Measurements from ENCODE around the gene PTPRN2. TPM values are rescaled to one million over a fixed set of nuclear protein-coding genes. Genes with fewer than 3 reads are reported as not detected.

PTPRN2 gene
- total and polyA plus RNA-seq, 2 of the 13 experiments (the other 11 are each of a cell fraction or from before 2014, with no cell fraction given): 2.5 to 24.2 TPM

- in situ Hi-C loops (cut with HindIII; ENCODE audit: extremely low pct_ligation_motif_present, low pct_unique_long_range_greater_than_20kb) (no loop called here), intact Hi-C loops (cut with micrococcal nuclease; ENCODE audit: unreplicated experiment) (no loop called here)
- no peaks in the 10 kb centered on the region for H3K36me3 ChIP-seq (replicated peaks in 1 of 2; ENCODE audit: control insufficient read depth in 1 of 2, insufficient read depth in 2 of 2, low read length in 2 of 2)
- no peaks in the 10 kb centered on the region for H3K79me2 ChIP-seq (ENCODE audit: insufficient read depth, low read length)
- BruUV-seq (replicated peaks): no TSS peak
- POLR2A ChIA-PET: no interaction called here
- DNase-seq (ENCODE audit: low spot score) (no peak), FAIRE-seq (no peak), ATAC-seq (no peak)
- no peak overlapping the region for H3K27ac ChIP-seq (ENCODE audit: extremely low read length, insufficient read depth, low read length)
- no peaks in the 10 kb centered on the region for H4K20me1 ChIP-seq (ENCODE audit: insufficient read depth, low read length)
- no peak overlapping the region for H3K9ac ChIP-seq (ENCODE audit: insufficient read depth, low read depth, low read length)
- H3K9me3 ChIP-seq (ENCODE audit: low read length): no peaks in the 10 kb centered on the region
- no peak overlapping the region for H3K4me3 ChIP-seq (replicated peaks in 1 of 3; ENCODE audit: insufficient read depth in 1 of 3, low read depth in 2 of 3, low read length in 3 of 3)
- H2AFZ ChIP-seq (ENCODE audit: low read length): no peak overlapping the region
- TF ChIP-seq RFX5 (IDR thresholded peaks at IDR 0.05; ENCODE audit: low read depth, low read length) (peak; percentile 51; the same call in 1 of the 2 replicates), ZFYVE20 (CRISPR knock-in tag; IDR thresholded peaks at IDR 0.05; ENCODE audit: borderline replicate concordance, low read depth) (no peak), ZMYM3 (CRISPR knock-in tag; IDR thresholded peaks at IDR 0.05) (no peak), ZNF230 (CRISPR knock-in tag; IDR thresholded peaks at IDR 0.05) (no peak)
- TF ChIP-seq, protein P1, sequence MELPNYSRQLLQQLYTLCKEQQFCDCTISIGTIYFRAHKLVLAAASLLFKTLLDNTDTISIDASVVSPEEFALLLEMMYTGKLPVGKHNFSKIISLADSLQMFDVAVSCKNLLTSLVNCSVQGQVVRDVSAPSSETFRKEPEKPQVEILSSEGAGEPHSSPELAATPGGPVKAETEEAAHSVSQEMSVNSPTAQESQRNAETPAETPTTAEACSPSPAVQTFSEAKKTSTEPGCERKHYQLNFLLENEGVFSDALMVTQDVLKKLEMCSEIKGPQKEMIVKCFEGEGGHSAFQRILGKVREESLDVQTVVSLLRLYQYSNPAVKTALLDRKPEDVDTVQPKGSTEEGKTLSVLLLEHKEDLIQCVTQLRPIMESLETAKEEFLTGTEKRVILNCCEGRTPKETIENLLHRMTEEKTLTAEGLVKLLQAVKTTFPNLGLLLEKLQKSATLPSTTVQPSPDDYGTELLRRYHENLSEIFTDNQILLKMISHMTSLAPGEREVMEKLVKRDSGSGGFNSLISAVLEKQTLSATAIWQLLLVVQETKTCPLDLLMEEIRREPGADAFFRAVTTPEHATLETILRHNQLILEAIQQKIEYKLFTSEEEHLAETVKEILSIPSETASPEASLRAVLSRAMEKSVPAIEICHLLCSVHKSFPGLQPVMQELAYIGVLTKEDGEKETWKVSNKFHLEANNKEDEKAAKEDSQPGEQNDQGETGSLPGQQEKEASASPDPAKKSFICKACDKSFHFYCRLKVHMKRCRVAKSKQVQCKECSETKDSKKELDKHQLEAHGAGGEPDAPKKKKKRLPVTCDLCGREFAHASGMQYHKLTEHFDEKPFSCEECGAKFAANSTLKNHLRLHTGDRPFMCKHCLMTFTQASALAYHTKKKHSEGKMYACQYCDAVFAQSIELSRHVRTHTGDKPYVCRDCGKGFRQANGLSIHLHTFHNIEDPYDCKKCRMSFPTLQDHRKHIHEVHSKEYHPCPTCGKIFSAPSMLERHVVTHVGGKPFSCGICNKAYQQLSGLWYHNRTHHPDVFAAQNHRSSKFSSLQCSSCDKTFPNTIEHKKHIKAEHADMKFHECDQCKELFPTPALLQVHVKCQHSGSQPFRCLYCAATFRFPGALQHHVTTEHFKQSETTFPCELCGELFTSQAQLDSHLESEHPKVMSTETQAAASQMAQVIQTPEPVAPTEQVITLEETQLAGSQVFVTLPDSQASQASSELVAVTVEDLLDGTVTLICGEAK (IDR thresholded peaks at IDR 0.05): no peak
- TF ChIP-seq, protein P1 (CRISPR knock-in tag; IDR thresholded peaks at IDR 0.05): no peak
- H3K4me2 ChIP-seq (ENCODE audit: low read depth, low read length): no peak overlapping the region
- 92% methylated on average over 16 of the region's 18 CpGs for WGBS (ENCODE audit: low lambda C conversion rate)
- peaks cover 50% of the 10 kb centered on the region for H3K4me1 ChIP-seq (ENCODE audit: insufficient read depth, low read length)
- peaks cover 3 to 9% of the 10 kb centered on the region in 2 experiments; a peak in 2 of 5 replicates for H3K27me3 ChIP-seq (ENCODE audit: control insufficient read depth in 1 of 2, insufficient read depth in 2 of 2, low read length in 2 of 2)
- CTCF ChIA-PET (ENCODE audit: low intra/inter-chr PET ratio, low total read pairs): no interaction called here
Observed at GRCh38 chr7:157564517-157565177, 1023.0 kb downstream of the PTPRN2 start.
